Stimulated activated CD4-positive, alpha-beta T cell treated with anti-CD3 and anti-CD28 coated beads, Interleukin-15, amount 100 ng/mL, for 48 hours (primary cell): ENCODE data around the gene HBQ1.
"Not testable (repeated sequence)": the region's sequence is repeated elsewhere in the genome, so short reads cannot be mapped to it uniquely, and the experiment has no call there.

Source experiments
- DNase-seq, 2 donors: peaks; one replicate each; pipeline ENCODE4 v3.0.0-alpha.2; 2020; ENCODE audit warnings: low read depth in 2 of 2

HBQ1 gene

DNA sequence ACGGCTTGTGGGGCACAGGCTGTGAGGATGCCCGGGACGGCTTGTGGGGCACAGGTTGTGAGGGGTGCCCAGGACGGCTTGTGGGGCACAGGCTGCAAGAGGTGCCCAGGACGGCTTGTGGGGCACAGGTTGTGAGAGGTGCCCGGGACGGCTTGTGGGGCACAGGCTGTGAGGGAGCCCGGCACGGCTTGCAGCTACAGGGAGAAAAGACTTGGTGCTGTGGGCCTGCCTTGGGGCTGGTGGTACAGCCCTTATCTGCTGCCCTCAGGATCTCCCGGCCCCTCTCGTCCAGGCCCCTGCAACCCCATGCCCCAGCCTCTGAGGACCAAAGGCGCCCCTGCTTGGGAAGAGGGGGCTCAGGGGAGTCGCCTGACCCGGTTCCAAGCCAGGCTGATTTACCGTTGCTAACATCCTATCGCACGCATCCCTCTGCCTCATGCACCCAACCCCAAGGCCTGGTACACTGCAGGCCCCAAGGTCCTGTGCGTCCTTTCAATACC is 19.5 kb upstream of the HBQ1 start:
- DNase-seq: no peak

DNA sequence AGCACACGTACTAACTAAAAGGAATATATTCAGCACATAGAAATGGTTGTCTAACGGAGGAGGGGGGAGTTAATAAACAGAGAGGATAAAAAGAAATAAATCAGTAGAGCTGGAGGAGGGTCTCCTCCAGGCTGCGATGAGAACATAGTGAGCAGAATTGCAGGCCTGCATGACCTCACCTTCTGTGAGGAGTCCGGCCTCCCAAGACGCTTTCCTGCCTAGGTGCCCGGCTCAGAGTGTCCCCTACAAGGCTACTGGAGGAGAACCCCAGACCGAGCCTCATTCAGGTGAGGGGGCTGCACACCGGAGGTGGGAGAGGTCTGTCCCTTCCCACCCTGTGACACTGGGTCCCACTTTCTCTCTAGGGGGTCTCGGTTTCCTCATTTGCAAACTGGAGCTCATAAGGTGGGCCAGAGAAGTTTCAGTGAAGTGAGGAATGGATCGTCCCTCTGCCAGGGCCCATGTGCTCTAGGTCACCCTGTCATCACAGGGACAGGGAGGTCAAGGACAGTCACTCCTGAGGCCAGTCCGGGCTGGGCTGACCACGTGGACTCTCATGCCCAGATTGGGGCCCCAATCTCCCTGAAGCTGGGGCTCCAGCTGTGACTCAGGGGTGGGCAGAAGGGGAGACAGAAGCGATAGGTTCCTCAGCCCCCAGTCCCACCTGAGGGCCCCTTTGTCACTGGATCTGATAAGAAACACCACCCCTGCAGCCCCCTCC is 17.8 kb upstream of the HBQ1 start:
- no peak for DNase-seq

DNA sequence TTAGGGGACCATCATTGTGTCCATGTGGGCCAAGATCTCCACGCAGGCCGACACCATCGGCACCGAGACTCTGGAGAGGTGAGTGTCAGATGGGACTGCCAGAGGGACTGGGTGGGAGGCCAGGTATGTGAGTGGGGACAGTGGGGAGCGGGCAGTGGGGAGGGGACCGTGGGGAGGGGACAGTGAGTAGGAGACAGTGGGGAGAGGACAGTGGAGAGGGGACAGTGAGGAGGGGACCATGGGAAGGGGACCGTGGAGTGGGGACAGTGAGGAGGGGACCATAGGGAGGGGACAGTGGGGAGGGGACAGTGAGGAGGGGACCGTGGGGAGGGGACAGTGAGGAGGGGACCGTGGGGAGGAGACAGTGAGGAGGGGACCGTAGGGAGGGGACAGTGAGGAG is 17.1 kb upstream of the HBQ1 start:
- not testable (repeated sequence) for DNase-seq

DNA sequence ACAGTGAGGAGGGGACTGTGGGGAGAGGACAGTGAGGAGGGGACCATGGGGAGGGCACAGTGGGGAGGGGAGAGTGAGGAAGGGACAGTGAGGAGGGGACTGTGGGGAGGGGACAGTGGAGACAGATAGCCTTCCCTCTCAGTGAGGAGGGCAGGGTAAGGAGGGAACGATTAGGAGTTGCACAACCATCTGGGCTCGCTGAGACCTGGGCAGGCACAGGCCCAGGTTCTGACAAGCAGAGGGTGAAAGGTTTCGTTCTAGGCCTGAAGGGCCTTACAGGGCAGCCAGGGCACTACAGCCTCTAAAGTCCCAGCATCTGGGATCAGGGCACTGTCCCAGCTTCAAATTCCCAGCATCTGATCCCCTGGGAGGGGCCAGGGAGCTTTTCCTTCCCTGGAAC is 16.6 kb upstream of the HBQ1 start:
- not testable (repeated sequence) for DNase-seq

DNA sequence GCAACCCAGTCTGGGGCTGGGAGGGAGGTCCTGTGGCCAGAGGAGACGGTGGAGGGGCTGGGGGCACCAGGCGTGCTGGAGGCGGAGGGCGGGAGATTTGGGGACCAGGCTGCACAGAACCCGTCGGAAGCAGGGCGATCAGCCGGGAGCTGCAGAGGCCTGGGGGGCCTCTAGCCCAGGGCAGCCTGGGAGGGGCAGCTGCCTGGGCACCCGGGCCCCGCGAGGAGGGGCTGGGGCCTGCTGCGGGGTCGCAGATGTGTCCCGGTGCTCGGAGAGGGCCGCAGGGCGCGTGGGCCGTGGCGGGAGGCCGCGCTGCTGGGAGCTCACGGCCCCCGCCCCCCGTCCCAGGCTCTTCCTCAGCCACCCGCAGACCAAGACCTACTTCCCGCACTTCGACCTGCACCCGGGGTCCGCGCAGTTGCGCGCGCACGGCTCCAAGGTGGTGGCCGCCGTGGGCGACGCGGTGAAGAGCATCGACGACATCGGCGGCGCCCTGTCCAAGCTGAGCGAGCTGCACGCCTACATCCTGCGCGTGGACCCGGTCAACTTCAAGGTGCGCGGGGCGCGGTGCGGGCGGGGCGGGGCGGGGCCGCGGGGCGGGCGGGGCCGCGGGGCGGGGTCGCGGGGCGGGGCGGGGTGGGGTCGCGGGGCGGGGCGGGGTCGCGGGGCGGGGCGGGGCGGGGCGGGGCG is 16.0 kb upstream of the HBQ1 start:
- DNase-seq: not testable (repeated sequence)

DNA sequence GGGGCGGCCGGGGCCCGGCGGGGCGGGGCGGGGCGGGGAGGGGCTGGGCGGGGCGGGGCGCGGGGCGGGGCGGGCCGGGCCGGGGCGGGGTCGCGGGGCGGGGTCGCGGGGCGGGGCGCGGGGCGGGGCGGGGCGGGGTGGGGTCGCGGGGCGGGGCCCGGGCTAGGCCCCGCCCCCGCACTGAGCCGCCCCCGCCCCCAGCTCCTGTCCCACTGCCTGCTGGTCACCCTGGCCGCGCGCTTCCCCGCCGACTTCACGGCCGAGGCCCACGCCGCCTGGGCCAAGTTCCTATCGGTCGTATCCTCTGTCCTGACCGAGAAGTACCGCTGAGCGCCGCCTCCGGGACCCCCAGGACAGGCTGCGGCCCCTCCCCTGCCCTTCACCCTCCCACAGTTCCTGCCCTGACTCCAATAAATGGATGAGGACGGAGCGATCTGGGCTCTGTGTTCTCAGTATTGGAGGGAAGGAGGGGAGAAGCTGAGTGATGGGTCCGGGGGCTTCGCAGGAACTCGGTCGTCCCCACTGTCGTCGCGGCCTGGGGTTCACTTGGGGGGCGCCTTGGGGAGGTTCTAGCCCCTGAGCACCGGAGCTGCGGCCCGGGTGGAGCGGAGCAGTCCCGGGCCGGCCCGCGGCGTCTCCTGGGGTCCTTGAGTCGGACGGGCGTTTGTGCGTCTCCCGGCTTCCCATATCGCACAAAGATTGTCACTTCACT is 15.3 kb upstream of the HBQ1 start:
- no peak for DNase-seq

DNA sequence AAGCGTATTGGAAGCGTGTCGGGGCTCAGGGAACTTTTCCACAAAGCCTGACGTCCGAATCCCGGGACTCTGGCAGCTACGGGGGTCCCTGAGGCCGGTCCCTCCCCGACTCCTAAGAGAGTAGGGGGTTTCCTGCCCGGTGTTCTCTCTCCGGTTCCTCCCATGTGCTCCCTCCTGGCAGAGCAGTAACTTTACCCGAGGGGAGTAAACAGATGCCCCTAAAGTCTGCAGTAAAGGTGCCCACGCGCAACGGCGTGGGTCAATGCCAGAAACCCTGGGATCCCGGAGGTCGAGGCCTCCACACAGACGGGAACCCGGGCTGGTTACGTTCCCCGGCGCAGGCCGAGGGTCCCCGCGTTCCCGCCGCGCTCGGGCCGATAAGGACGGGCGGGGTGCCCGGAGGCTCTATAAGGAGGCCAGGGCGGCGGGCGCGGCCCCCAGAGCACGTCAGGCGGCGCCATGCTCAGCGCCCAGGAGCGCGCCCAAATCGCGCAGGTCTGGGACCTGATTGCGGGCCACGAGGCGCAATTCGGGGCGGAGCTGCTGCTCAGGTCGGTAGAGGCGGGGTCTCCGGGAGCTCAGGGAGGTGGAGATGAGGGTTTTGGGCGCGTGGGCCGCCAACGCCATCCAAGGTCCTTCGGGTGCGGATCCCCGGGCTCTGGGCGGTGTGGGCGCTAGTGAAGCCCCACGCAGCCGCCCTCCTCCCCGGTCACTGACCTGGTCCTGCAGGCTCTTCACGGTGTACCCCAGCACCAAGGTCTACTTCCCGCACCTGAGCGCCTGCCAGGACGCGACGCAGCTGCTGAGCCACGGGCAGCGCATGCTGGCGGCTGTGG is 14.5 kb upstream of the HBQ1 start, which contains the start of gene HBM:
HBM (plus strand) TSS at position 440 of the 836 bp plus-strand sequence; CDS start at position 460, 20 bp downstream.
- no peak for DNase-seq

DNA sequence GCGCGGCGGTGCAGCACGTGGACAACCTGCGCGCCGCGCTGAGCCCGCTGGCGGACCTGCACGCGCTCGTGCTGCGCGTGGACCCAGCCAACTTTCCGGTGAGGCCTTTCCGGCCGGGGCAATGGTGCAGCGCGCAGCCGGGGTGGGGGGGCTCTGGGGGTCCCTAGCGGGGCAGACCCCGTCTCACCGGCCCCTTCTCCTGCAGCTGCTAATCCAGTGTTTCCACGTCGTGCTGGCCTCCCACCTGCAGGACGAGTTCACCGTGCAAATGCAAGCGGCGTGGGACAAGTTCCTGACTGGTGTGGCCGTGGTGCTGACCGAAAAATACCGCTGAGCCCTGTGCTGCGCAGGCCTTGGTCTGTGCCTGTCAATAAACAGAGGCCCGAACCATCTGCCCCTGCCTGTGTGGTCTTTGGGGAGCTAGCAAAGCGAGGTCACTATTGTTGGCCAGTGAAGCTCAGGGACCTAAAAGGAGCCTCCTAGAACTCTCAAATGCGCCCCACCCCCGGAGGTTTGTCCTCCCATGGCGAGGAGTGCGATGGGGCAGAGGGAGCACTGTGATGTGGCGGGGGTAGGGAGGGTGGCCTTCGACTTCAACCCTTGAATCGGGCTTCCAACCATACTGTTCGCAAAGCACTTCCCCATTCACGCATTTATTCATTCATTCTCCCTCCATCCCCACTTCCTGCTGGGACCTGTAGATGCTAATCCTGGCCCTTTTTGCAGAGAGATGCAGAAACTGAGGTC is 13.7 kb upstream of the HBQ1 start:
- DNase-seq: no peak

DNA sequence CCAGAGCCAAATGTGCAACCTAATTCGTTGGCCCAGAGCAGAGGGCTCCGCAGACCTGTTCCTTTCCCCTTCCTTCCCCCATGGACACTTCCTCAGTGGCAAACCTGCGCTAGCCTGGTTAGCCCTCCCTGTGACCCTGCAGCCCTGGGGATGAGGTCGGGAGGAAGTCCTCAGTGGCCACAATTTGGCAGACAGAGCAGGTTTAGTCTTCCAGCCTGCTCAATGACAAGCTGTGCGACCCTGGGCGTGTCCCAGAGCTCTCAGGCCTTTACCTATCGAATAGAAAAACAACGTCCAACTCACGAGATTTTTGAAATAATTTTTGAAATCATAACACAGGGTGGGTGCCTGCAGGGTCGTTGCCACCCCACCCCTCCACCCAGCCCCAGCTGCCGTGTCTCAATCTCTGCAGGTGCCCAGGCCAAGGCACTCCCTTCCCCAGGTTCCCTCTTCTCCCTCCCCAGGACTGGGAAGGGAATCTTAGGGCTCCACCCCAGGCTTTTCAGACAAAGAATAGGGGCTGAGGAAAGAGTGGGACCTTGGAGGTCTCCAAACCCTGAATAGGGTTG is 13.1 kb upstream of the HBQ1 start:
- DNase-seq: no peak

DNA sequence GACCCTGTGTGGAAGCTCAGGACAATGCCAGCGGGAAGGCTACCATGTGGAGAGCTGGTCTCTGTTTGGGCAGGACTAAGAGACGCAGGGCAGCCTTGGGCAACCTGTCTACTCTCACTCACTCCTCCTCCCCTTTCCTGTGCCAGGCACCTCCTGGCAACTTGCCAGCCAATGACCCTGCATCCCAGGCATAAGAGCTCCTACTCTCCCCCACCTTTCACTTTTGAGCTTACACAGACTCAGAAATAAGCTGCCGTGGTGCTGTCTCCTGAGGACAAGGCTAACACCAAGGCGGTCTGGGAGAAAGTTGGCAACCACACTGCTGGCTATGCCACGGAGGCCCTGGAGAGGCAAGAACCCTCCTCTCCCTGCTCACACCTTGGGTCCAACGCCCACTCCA is 11.8 kb upstream of the HBQ1 start:
- no peak for DNase-seq

DNA sequence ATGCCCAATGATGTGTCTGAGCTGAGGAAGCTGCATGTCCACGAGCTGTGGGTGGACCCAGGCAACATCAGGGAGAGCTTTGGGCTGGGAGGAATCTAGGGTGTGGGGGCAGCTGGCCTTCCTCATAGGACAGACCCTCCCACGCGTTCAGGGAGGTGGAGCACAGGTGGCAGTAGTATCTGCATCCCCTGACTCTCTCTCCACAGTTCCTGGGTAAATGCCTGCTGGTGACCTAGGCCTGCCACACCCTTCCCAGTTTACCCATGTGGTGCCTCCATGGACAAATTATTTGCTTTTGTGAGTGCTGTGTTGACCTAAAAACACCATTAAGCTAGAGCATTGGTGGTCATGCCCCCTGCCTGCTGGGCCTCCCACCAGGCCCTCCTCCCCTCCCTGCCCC is 11.2 kb upstream of the HBQ1 start:
- DNase-seq: no peak

DNA sequence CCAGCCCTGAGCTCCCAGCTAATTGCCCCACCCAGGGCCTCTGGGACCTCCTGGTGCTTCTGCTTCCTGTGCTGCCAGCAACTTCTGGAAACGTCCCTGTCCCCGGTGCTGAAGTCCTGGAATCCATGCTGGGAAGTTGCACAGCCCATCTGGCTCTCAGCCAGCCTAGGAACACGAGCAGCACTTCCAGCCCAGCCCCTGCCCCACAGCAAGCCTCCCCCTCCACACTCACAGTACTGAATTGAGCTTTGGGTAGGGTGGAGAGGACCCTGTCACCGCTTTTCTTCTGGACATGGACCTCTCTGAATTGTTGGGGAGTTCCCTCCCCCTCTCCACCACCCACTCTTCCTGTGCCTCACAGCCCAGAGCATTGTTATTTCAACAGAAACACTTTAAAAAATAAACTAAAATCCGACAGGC is 10.2 kb upstream of the HBQ1 start:
- not testable (repeated sequence) for DNase-seq

DNA sequence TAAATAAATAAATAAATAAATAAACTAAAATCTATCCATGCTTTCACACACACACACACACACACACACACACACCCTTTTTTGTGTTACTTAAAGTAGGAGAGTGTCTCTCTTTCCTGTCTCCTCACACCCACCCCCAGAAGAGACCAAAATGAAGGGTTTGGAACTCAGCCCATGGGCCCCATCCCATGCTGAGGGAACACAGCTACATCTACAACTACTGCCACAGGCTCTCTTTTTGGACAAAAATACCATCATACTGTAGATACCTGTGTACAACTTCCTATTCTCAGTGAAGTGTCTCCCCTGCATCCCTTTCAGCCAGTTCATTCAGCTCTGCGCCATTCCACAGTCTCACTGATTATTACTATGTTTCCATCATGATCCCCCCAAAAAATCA is 9.5 kb upstream of the HBQ1 start:
- DNase-seq: no peak

DNA sequence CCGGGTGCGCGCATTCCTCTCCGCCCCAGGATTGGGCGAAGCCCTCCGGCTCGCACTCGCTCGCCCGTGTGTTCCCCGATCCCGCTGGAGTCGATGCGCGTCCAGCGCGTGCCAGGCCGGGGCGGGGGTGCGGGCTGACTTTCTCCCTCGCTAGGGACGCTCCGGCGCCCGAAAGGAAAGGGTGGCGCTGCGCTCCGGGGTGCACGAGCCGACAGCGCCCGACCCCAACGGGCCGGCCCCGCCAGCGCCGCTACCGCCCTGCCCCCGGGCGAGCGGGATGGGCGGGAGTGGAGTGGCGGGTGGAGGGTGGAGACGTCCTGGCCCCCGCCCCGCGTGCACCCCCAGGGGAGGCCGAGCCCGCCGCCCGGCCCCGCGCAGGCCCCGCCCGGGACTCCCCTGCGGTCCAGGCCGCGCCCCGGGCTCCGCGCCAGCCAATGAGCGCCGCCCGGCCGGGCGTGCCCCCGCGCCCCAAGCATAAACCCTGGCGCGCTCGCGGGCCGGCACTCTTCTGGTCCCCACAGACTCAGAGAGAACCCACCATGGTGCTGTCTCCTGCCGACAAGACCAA is 7.8 kb upstream of the HBQ1 start, which contains the start of gene HBA2:
HBA2 (plus strand) TSS at position 503 of the 568 bp plus-strand sequence; CDS start at position 540, 37 bp downstream.
- not testable (repeated sequence) for DNase-seq

DNA sequence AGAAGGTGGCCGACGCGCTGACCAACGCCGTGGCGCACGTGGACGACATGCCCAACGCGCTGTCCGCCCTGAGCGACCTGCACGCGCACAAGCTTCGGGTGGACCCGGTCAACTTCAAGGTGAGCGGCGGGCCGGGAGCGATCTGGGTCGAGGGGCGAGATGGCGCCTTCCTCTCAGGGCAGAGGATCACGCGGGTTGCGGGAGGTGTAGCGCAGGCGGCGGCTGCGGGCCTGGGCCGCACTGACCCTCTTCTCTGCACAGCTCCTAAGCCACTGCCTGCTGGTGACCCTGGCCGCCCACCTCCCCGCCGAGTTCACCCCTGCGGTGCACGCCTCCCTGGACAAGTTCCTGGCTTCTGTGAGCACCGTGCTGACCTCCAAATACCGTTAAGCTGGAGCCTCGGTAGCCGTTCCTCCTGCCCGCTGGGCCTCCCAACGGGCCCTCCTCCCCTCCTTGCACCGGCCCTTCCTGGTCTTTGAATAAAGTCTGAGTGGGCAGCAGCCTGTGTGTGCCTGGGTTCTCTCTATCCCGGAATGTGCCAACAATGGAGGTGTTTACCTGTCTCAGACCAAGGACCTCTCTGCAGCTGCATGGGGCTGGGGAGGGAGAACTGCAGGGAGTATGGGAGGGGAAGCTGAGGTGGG is 6.9 kb upstream of the HBQ1 start:
- not testable (repeated sequence) for DNase-seq

DNA sequence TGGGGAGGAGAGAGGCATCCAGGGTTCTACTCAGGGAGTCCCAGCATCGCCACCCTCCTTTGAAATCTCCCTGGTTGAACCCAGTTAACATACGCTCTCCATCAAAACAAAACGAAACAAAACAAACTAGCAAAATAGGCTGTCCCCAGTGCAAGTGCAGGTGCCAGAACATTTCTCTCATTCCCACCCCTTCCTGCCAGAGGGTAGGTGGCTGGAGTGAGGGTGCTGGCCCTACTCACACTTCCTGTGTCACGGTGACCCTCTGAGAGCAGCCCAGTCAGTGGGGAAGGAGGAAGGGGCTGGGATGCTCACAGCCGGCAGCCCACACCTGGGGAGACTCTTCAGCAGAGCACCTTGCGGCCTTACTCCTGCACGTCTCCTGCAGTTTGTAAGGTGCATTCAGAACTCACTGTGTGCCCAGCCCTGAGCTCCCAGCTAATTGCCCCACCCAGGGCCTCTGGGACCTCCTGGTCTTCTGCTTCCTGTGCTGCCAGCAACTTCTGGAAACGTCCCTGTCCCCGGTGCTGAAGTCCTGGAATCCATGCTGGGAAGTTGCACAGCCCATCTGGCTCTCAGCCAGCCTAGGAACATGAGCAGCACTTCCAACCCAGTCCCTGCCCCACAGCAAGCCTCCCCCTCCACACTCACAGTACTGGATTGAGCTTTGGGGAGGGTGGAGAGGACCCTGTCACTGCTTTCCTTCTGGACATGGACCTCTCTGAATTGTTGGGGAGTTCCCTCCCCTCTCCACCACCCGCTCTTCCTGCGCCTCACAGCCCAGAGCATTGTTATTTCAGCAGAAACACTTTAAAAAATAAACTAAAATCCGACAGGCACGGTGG is 6.1 kb upstream of the HBQ1 start:
- not testable (repeated sequence) for DNase-seq

DNA sequence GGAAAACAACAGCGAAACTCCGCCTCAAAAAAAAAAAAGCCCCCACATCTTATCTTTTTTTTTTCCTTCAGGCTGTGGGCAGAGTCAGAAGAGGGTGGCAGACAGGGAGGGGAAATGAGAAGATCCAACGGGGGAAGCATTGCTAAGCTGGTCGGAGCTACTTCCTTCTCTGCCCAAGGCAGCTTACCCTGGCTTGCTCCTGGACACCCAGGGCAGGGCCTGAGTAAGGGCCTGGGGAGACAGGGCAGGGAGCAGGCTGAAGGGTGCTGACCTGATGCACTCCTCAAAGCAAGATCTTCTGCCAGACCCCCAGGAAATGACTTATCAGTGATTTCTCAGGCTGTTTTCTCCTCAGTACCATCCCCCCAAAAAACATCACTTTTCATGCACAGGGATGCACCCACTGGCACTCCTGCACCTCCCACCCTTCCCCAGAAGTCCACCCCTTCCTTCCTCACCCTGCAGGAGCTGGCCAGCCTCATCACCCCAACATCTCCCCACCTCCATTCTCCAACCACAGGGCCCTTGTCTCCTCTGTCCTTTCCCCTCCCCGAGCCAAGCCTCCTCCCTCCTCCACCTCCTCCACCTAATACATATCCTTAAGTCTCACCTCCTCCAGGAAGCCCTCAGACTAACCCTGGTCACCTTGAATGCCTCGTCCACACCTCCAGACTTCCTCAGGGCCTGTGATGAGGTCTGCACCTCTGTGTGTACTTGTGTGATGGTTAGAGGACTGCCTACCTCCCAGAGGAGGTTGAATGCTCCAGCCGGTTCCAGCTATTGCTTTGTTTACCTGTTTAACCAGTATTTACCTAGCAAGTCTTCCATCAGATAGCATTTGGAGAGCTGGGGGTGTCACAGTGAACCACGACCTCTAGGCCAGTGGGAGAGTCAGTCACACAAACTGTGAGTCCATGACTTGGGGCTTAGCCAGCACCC is 5.0 kb upstream of the HBQ1 start:
- no peak for DNase-seq
